ENCODE results near the gene MUC4.
"Not testable (repeated sequence)": the region's sequence is repeated elsewhere in the genome, so short reads cannot be mapped to it uniquely, and the experiment has no call there.

MUC4 gene

DNA sequence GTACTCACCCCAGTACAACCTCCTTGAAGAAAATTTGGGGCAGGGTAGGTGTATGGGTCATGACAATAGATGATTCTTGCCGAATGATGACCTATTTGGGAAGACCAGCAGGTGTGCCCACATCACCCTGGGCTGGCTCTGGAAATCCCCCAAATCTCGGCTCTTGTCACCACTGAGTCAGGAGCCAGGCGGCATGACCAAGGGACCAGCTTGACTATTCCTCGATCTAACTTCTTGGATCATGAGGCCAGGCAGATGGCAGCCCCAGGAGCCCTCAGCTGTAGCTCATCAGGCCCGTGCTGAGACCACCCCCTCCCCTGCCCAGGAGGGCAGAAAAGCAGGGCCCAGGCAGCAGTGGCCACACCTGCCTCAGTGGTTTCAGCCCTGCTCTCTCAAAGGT, 9.2 kb upstream of the MUC4 start:
- Histone ChIP-seq H3K36me3 (ENCODE audit: insufficient read depth, low read length) (no peaks in the 10 kb centered on the region), H3K27me3 (ENCODE audit: insufficient read depth, low read length, poor library complexity) (no peaks in the 10 kb centered on the region), H3K9ac (ENCODE audit: low read depth, low read length) (no peak overlapping the region), H3K9me3 (ENCODE audit: insufficient read depth, low read length, severe bottlenecking) (peaks cover 4% of the 10 kb centered on the region), H3K4me3 (ENCODE audit: low read depth in 1 of 2, low read length in 2 of 2) (no peak overlapping the region), H4K20me1 (ENCODE audit: insufficient read depth, low read length) (no peaks in the 10 kb centered on the region), H3K79me2 (ENCODE audit: insufficient read depth, low read length) (no peaks in the 10 kb centered on the region), H3K4me2 (ENCODE audit: insufficient read depth, low read length) (no peak overlapping the region), H2AFZ (ENCODE audit: low read depth, low read length) (no peak overlapping the region), H3K27ac (ENCODE audit: low read length) (no peak overlapping the region), H3K4me1 (ENCODE audit: insufficient read depth, low read length) (no peaks in the 10 kb centered on the region)
- ATAC-seq (ENCODE audit: insufficient read depth, low read depth), result no peak
- no peak for DNase-seq
- TF ChIP-seq, protein P1, sequence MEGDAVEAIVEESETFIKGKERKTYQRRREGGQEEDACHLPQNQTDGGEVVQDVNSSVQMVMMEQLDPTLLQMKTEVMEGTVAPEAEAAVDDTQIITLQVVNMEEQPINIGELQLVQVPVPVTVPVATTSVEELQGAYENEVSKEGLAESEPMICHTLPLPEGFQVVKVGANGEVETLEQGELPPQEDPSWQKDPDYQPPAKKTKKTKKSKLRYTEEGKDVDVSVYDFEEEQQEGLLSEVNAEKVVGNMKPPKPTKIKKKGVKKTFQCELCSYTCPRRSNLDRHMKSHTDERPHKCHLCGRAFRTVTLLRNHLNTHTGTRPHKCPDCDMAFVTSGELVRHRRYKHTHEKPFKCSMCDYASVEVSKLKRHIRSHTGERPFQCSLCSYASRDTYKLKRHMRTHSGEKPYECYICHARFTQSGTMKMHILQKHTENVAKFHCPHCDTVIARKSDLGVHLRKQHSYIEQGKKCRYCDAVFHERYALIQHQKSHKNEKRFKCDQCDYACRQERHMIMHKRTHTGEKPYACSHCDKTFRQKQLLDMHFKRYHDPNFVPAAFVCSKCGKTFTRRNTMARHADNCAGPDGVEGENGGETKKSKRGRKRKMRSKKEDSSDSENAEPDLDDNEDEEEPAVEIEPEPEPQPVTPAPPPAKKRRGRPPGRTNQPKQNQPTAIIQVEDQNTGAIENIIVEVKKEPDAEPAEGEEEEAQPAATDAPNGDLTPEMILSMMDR (IDR thresholded peaks at IDR 0.05; ENCODE audit: borderline replicate concordance, extremely low read depth, low read length, poor library complexity, severe bottlenecking), result no peak
- no peak for TF ChIP-seq EZH2 (IDR thresholded peaks at IDR 0.05; ENCODE audit: borderline replicate concordance, low read depth, low read length, severe bottlenecking)

DNA sequence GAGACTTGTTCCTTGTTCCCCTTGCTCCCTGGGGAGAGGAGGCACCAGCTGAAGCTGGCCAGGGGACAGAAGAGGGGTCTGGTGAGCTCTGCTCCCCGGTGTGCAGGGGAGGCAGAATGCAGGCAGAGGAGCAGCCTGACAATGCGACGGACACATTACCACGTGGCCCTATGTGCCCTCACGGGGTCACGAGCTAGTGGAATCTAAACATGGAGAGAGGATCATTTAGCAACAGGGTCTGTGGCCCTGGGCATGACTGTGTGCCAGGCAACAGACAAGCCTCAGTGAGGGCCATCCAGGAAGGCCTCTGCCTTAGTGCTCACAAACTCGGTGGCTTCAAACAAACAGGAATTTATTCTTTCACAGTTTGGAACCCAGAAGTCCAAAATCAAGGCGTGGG, 8.5 kb upstream of the MUC4 start:
- Histone ChIP-seq H3K27ac (ENCODE audit: low read length) (no peak overlapping the region), H3K9me3 (ENCODE audit: insufficient read depth, low read length, severe bottlenecking) (peaks cover 4% of the 10 kb centered on the region), H3K4me1 (ENCODE audit: insufficient read depth, low read length) (no peaks in the 10 kb centered on the region), H3K9ac (ENCODE audit: low read depth, low read length) (no peak overlapping the region), H2AFZ (ENCODE audit: low read depth, low read length) (no peak overlapping the region), H3K79me2 (ENCODE audit: insufficient read depth, low read length) (no peaks in the 10 kb centered on the region), H3K4me3 (ENCODE audit: low read depth in 1 of 2, low read length in 2 of 2) (no peak overlapping the region), H3K4me2 (ENCODE audit: insufficient read depth, low read length) (no peak overlapping the region), H4K20me1 (ENCODE audit: insufficient read depth, low read length) (no peaks in the 10 kb centered on the region), H3K36me3 (ENCODE audit: insufficient read depth, low read length) (no peaks in the 10 kb centered on the region), H3K27me3 (ENCODE audit: insufficient read depth, low read length, poor library complexity) (no peaks in the 10 kb centered on the region)
- ATAC-seq (ENCODE audit: insufficient read depth, low read depth) (no peak), DNase-seq (no peak)
- no peak for TF ChIP-seq EZH2 (IDR thresholded peaks at IDR 0.05; ENCODE audit: borderline replicate concordance, low read depth, low read length, severe bottlenecking)
- TF ChIP-seq, protein P1 (IDR thresholded peaks at IDR 0.05; ENCODE audit: borderline replicate concordance, extremely low read depth, low read length, poor library complexity, severe bottlenecking), result no peak

DNA sequence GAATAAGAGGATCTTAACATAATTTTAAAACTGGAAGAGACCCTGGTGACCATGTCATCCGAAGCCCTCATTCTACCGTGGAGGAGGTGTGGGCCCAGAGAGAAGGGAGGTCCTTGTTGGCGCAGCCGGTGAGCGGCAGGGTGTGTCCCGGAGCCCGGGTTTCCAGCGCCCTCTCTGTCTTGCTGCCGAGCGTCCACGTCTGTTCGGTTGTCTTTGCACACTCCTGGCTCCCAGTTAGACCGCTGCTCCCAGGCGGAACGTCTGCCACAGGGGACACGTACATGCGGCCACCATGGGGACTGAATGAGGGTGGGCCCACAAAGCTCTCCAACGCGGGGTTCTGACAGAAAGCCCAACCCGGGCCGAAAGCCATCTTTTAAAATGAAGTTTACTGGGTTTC, 6.6 kb upstream of the MUC4 start:
- no peak overlapping the region for H3K4me3 ChIP-seq (ENCODE audit: low read depth in 1 of 2, low read length in 2 of 2)
- no peaks in the 10 kb centered on the region for H3K9me3 ChIP-seq (ENCODE audit: insufficient read depth, low read length, severe bottlenecking)
- H3K36me3 ChIP-seq (ENCODE audit: insufficient read depth, low read length), result no peaks in the 10 kb centered on the region
- no peak overlapping the region for H2AFZ ChIP-seq (ENCODE audit: low read depth, low read length)
- no peak overlapping the region for H3K4me2 ChIP-seq (ENCODE audit: insufficient read depth, low read length)
- TF ChIP-seq EZH2 (IDR thresholded peaks at IDR 0.05; ENCODE audit: borderline replicate concordance, low read depth, low read length, severe bottlenecking), result no peak
- TF ChIP-seq, protein P1 (IDR thresholded peaks at IDR 0.05; ENCODE audit: borderline replicate concordance, extremely low read depth, low read length, poor library complexity, severe bottlenecking), result no peak
- H4K20me1 ChIP-seq (ENCODE audit: insufficient read depth, low read length), result no peaks in the 10 kb centered on the region
- DNase-seq (no peak), ATAC-seq (ENCODE audit: insufficient read depth, low read depth) (no peak)
- H3K9ac ChIP-seq (ENCODE audit: low read depth, low read length), result no peak overlapping the region
- H3K27ac ChIP-seq (ENCODE audit: low read length), result no peak overlapping the region
- H3K79me2 ChIP-seq (ENCODE audit: insufficient read depth, low read length), result no peaks in the 10 kb centered on the region
- no peaks in the 10 kb centered on the region for H3K27me3 ChIP-seq (ENCODE audit: insufficient read depth, low read length, poor library complexity)
- no peaks in the 10 kb centered on the region for H3K4me1 ChIP-seq (ENCODE audit: insufficient read depth, low read length)

DNA sequence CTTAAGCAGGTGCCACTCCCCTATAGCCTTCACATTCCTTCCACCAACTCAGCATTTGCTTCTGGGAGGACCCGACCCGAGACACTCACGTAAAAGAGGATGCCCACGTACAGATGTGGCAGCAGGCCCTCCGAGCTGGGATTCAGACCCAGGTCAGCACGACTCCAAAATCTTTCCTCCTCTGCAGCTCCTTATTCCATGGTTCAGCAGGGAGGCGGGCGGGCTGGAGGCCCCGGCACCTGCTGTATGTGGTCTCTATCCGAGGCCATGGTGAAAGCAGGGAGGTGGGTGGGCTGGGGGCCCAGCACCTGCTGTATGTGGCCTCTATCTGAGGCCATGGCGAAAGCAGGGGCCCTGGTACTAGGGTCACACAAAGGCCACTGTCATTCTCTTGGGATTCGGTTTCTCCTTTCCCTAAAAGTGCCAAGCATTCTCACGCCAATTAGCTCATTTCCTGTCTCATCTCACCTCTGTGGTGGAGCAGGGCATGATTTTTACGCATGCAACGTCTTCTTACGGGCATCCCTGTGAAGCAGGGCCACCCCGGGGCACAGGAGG, 5.9 kb upstream of the MUC4 start:
- H3K27me3 ChIP-seq (ENCODE audit: insufficient read depth, low read length, poor library complexity), result no peaks in the 10 kb centered on the region
- DNase-seq (no peak), ATAC-seq (ENCODE audit: insufficient read depth, low read depth) (no peak)
- no peaks in the 10 kb centered on the region for H3K9me3 ChIP-seq (ENCODE audit: insufficient read depth, low read length, severe bottlenecking)
- no peak overlapping the region for H3K27ac ChIP-seq (ENCODE audit: low read length)
- no peaks in the 10 kb centered on the region for H3K4me1 ChIP-seq (ENCODE audit: insufficient read depth, low read length)
- no peak overlapping the region for H3K4me3 ChIP-seq (ENCODE audit: low read depth in 1 of 2, low read length in 2 of 2)
- H3K4me2 ChIP-seq (ENCODE audit: insufficient read depth, low read length), result no peak overlapping the region
- no peak for TF ChIP-seq EZH2 (IDR thresholded peaks at IDR 0.05; ENCODE audit: borderline replicate concordance, low read depth, low read length, severe bottlenecking)
- TF ChIP-seq, protein P1 (IDR thresholded peaks at IDR 0.05; ENCODE audit: borderline replicate concordance, extremely low read depth, low read length, poor library complexity, severe bottlenecking), result no peak
- H3K9ac ChIP-seq (ENCODE audit: low read depth, low read length), result no peak overlapping the region
- H2AFZ ChIP-seq (ENCODE audit: low read depth, low read length), result no peak overlapping the region
- no peaks in the 10 kb centered on the region for H4K20me1 ChIP-seq (ENCODE audit: insufficient read depth, low read length)
- no peaks in the 10 kb centered on the region for H3K36me3 ChIP-seq (ENCODE audit: insufficient read depth, low read length)
- H3K79me2 ChIP-seq (ENCODE audit: insufficient read depth, low read length), result no peaks in the 10 kb centered on the region

DNA sequence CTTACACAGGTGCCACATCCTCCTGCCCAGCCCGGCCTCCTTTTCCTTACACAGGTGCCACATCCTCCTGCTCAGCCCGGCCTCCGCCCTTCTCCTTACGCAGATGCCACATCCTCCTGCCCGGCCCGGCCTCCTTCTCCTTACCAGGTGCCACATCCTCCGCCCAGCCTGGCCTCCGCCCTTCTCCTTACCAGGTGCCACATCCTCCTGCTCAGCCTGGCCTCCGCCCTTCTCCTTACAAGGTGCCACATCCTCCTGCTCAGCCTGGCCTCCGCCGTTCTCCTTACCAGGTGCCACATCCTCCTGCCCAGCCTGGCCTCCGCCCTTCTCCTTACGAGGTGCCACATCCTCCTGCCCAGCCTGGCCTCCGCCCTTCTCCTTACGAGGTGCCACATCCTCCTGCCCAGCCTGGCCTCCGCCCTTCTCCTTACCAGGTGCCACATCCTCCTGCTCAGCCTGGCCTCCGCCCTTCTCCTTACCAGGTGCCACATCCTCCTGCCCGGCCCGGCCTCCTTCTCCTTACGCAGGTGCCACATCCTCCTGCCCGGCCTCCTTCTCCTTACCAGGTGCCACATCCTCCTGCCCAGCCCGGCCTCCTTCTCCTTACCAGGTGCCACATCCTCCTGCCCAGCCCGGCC, 4.7 kb upstream of the MUC4 start:
- not testable (repeated sequence) for H3K4me3 ChIP-seq (ENCODE audit: low read depth in 1 of 2, low read length in 2 of 2); ATAC-seq (ENCODE audit: insufficient read depth, low read depth); H3K27me3 ChIP-seq (ENCODE audit: insufficient read depth, low read length, poor library complexity); H3K4me1 ChIP-seq (ENCODE audit: insufficient read depth, low read length); DNase-seq; H3K9ac ChIP-seq (ENCODE audit: low read depth, low read length); H3K9me3 ChIP-seq (ENCODE audit: insufficient read depth, low read length, severe bottlenecking); H4K20me1 ChIP-seq (ENCODE audit: insufficient read depth, low read length); H2AFZ ChIP-seq (ENCODE audit: low read depth, low read length); H3K27ac ChIP-seq (ENCODE audit: low read length); H3K4me2 ChIP-seq (ENCODE audit: insufficient read depth, low read length); H3K79me2 ChIP-seq (ENCODE audit: insufficient read depth, low read length); H3K36me3 ChIP-seq (ENCODE audit: insufficient read depth, low read length)

Data from DND-41 (cell line).